ENCODE results near the gene MAML3. TPM values are rescaled to one million over a fixed set of nuclear protein-coding genes. Genes with fewer than 3 reads are reported as not detected.

Gene MAML3
- polyA plus RNA-seq, 4 donors, result 13.5 to 17.9 (median 16.5) TPM

GRCh38 chr4:140049024-140049848 lies 104.7 kb downstream of the MAML3 start:
- DNase-seq (ENCODE audit: low read depth in 4 of 4, low spot score in 3 of 4), result peak; percentile 51 to 78 (median 60)

- no peak for DNase-seq (ENCODE audit: low read depth in 4 of 4, low spot score in 3 of 4)
Measured at GRCh38 chr4:140048419-140048995, 105.5 kb downstream of the MAML3 start.

GRCh38 chr4:140047786-140048185 lies 106.2 kb downstream of the MAML3 start:
- no peak for DNase-seq (ENCODE audit: low read depth in 4 of 4, low spot score in 3 of 4)

DNA sequence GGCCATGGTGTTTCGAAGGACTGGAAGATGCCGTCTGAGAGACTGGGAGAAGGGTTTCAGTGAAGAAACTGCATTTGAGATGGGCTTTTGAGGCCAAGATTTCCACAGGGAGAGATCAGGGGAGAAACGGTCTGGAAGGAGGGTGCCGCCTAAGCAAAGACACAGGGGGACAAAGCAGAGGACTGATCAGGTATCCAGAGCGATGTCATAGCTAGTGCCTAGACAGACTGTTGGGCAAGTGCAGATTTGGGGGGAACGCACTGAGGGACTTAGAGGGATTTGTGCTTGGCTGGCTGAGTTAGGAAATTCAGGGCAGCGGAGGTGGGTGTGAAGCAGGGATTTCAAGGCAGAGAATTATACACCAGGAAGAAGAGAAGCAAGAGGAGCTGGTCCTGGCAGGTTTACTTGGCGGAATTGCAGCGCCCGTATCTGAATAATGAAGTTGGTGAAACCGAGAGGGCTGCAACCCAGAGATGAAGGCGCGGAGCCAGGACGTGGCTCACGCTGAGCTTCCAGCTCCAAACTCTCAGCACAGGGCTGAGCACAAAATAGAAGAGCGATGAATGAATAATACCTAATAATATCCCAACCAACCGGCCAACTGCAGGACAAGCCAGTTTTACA lies 106.9 kb downstream of the MAML3 start:
- no peak for DNase-seq (ENCODE audit: low read depth in 4 of 4, low spot score in 3 of 4)

DNA sequence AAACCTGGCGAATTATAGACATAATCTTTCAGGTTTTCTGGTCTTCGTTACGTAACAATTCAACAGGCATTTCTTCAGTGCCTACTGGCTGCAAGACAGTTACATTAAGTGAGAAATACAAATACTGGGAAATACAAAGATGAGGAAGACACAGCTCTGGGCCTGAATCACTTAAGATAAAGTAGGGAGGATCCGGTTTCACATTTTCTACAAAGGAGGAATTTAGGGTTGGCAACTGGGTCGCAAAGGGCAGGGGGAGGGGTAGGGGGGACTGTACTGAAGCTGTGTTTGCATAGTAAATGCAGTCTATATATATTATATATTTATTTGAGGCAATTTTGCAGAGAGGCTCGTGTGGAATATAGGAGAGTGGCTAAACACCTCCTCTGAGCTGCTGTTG lies 107.4 kb downstream of the MAML3 start:
- DNase-seq (ENCODE audit: low read depth in 4 of 4, low spot score in 3 of 4), result no peak

DNA sequence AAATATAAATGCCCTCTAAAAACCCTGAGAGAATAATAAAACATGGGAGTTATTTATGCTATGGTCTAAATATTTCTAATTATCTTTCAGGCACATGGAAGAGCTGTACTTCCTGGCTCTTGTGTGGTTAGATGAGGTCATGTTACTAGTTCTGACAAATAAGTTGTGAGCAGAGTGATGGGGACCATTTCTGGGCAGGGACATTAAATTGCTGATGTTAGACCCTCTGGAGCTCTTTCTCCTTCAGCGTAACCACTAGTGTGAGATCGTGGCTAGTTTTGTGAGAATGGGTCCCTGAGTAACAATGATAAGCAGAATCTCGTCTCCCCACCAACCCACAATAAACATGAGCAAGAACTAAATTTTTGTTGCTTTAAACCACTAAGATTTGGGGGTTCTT lies 108.0 kb downstream of the MAML3 start:
- DNase-seq (ENCODE audit: low read depth in 4 of 4, low spot score in 3 of 4), result no peak

GRCh38 chr4:140044337-140044902 lies 109.6 kb downstream of the MAML3 start:
- no peak for DNase-seq (ENCODE audit: low read depth in 4 of 4, low spot score in 3 of 4)

DNA sequence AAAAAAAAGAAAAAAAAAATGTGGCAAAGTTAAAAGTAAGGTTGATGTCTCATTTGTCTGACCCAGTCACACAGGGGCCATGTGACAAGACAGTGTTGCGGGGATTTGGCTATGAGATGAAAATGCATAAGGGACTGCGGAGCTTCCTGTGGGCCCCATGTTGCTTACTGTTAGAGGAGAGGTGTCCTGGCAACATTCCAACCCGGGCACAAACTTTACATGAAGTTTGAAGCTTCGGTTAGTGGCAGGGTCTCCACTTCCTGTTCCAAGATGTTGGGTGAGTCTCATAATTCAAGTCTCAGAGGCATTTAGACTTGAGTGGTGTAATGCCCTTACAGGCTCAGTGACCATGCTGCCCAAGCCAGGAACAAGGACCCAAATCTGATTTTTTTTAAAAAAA lies 111.3 kb downstream of the MAML3 start:
- no peak for DNase-seq (ENCODE audit: low read depth in 4 of 4, low spot score in 3 of 4)

DNA sequence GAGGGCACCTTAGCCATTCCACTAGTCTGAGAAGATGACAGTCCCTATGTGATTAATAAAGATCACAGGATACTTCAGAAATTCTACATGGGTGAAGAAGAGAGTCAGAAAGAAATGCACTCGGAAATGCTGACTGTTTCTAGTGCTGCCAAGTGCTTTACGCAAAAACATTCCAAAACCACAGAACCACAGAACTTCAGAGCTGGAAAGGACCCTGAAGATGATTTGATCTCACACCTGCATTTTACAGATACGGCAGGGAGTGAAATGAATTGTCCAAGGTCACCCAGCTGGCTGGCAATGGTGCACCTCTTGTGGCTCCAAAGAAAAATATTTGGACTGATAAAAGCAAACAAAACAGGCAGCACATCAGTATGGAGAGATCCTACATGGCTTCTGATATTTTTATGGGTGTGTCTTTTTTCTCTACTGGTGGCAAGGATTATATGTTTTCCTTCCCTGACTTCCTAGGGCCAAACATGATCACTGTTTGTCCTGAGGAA lies 115.9 kb downstream of the MAML3 start:
- DNase-seq (ENCODE audit: low read depth in 4 of 4, low spot score in 3 of 4), result no peak

DNA sequence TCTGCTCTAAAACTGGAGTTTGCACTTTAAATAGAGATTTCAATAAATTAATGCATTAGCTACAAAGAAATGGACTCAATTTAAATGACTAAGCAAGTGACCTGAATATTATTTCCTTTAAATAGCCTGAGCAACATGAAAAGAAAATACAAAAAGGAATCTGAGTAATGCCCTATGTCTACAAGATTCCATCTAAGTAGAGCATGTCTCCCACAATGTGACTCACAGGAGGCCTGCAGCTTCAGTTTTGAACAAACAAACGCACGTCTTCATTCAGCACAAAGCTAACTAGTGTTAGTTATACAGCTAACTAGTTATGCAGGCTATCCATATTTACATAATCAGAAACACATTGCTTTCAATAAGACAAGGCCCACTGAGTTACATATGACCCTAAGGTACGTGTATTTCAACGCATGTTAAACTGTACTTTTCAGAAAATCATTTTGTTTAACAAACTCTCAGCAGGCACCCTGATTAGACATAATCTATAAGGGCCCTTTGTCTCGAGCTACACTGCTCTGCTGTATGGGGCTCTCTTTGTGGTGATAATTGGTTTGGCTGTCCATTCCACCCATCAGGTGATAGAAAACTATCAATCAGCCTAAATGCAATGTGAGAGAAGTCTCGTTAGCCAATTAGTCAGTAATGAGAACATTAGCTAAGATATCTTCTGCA lies 116.5 kb downstream of the MAML3 start:
- DNase-seq (ENCODE audit: low read depth in 4 of 4, low spot score in 3 of 4), result no peak

GRCh38 chr4:140031706-140032105 lies 122.3 kb downstream of the MAML3 start:
- no peak for DNase-seq (ENCODE audit: low read depth in 4 of 4, low spot score in 3 of 4)

GRCh38 chr4:140031061-140031460 lies 122.9 kb downstream of the MAML3 start:
- DNase-seq (ENCODE audit: low read depth in 4 of 4, low spot score in 3 of 4), result no peak

GRCh38 chr4:140028676-140029517 lies 125.1 kb downstream of the MAML3 start:
- DNase-seq (ENCODE audit: low read depth in 4 of 4, low spot score in 3 of 4), result no peak

DNA sequence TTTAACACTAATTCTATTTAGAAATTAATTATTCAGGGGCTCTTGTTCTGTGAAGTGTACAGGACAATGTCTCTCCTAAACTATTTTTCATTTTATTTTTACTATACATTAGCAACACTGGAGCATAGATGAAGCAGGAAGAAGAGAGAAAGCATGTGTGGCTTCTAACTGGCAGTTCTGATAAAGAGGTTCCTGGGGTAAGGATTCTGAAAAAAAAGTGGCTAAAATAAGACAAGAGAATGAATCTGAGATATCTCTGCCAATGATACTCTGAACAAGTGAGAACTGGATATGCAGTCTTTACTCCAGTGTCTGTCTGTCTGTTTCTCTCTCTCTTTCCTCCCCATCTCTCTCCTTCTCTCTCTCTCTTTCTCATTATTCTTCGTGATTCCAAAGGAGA lies 125.9 kb downstream of the MAML3 start:
- no peak for DNase-seq (ENCODE audit: low read depth in 4 of 4, low spot score in 3 of 4)

DNA sequence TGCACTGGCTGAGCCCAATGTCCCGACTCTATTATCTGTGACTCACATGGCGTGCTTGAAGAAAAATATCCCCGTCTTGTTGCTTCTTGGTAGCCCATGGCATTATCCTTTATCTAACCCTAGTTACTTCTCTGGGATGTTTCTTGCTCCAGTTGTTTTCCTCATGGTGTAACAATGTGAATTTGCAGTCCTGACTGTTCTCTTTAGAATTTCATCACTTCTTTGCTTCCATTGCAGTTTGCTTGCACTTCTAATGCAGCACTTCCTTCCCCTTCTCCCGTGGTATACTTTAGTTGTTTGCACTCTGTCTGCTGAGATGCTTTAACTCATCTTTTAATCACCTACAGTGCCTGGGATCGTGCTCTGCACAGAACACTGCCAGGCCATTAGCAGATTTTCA lies 126.9 kb downstream of the MAML3 start:
- DNase-seq (ENCODE audit: low read depth in 4 of 4, low spot score in 3 of 4), result no peak

- no peak for DNase-seq (ENCODE audit: low read depth in 4 of 4, low spot score in 3 of 4)
Measured at GRCh38 chr4:140025470-140025869, 128.5 kb downstream of the MAML3 start.

DNA sequence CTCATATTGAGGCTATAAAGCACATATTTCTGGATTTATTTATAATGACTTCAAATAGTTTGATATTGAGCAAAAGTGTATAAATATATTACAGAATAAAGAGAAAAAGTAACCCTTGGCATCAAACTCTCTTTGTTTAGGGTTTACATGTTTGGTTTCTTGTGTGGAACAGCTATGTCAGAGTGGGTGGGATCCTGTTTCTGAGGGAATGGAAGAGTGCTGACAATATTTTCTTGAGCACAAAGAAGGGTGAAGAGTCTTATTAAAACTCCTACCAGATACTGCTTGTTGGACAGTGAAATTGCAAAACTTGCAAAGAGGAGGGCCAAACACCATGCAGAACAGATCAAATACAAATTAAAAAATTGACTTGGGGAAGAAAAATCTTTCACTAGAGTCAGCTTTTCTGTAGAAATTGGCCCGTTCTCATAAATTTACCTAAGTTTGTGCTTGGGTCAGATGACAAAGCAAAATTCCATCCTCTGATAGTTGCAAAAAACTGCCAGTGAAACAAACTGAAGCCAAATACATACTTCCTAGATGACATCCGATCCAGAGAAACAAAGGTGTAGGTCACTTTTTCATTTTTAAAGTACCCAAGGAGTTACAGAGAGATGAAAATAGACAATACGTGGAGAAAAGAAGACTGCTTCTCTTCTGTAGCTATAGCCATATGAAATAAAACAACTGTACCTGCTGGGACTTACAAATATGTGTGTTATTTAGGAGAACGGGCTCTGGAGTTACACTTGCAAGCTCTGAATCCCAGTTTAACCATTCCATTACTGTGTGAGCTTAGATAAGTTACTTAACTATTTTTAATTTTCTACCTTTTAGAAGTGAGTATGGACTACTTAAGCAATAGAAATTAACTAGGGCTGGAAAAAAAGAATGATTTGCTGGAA lies 133.3 kb downstream of the MAML3 start:
- DNase-seq (ENCODE audit: low read depth in 4 of 4, low spot score in 3 of 4), result no peak

- DNase-seq (ENCODE audit: low read depth in 4 of 4, low spot score in 3 of 4), result no peak
Measured at GRCh38 chr4:140019619-140020347, 134.2 kb downstream of the MAML3 start.

Measured in left renal pelvis (tissue), 4 donors.